ENCODE results near the gene KRTDAP.
"Not testable (repeated sequence)": the region's sequence is repeated elsewhere in the genome, so short reads cannot be mapped to it uniquely, and the experiment has no call there.

Gene KRTDAP

GRCh38 chr19:35483089-35483488 lies 7.2 kb downstream of the KRTDAP start:
- DNase-seq: no peak

- DNase-seq: peak; percentile 64
These were observed 11.2 kb downstream of the KRTDAP start for GRCh38 chr19:35478794-35479677.

- DNase-seq: no peak
These were observed 14.1 kb downstream of the KRTDAP start for GRCh38 chr19:35476149-35476548.

- DNase-seq: not testable (repeated sequence)
These were observed 15.7 kb downstream of the KRTDAP start for GRCh38 chr19:35474594-35474993.

GRCh38 chr19:35474104-35474503 lies 16.2 kb downstream of the KRTDAP start:
- no peak for DNase-seq

- no peak for DNase-seq
These were observed 18.3 kb downstream of the KRTDAP start for GRCh38 chr19:35471946-35472345.

- DNase-seq: not testable (repeated sequence)
These were observed 19.2 kb downstream of the KRTDAP start for GRCh38 chr19:35471075-35471474.

- DNase-seq: no peak
These were observed 20.1 kb downstream of the KRTDAP start for GRCh38 chr19:35470128-35470527.

GRCh38 chr19:35468637-35469036 lies 21.6 kb downstream of the KRTDAP start:
- peak; percentile 6 for DNase-seq

- no peak for DNase-seq
These were observed 24.0 kb downstream of the KRTDAP start for GRCh38 chr19:35466259-35466658.

- DNase-seq: not testable (repeated sequence)
These were observed 27.3 kb downstream of the KRTDAP start for GRCh38 chr19:35462956-35463355.

- no peak for DNase-seq
These were observed 27.7 kb downstream of the KRTDAP start for GRCh38 chr19:35462476-35462953.

GRCh38 chr19:35461788-35462187 lies 28.5 kb downstream of the KRTDAP start:
- not testable (repeated sequence) for DNase-seq

GRCh38 chr19:35461060-35461459 lies 29.2 kb downstream of the KRTDAP start:
- DNase-seq: no peak

- DNase-seq: no peak
These were observed 29.7 kb downstream of the KRTDAP start for GRCh38 chr19:35460608-35461007.

GRCh38 chr19:35459414-35460082 lies 30.7 kb downstream of the KRTDAP start:
- DNase-seq: no peak

- DNase-seq: no peak
These were observed 31.4 kb downstream of the KRTDAP start for GRCh38 chr19:35458731-35459391.

- DNase-seq: no peak
These were observed 32.1 kb downstream of the KRTDAP start for GRCh38 chr19:35458192-35458591.

- no peak for DNase-seq
These were observed 33.1 kb downstream of the KRTDAP start for GRCh38 chr19:35457173-35457572.

GRCh38 chr19:35455616-35456201 lies 34.6 kb downstream of the KRTDAP start:
- no peak for DNase-seq

GRCh38 chr19:35454663-35455062 lies 35.6 kb downstream of the KRTDAP start:
- no peak for DNase-seq

GRCh38 chr19:35451338-35452096 lies 38.7 kb downstream of the KRTDAP start:
- no peak for DNase-seq

Data from NCI-H1436 (cell line).